DND-41 (cell line): ENCODE measurements around the gene NR6A1.

Source experiments
- EZH2 ChIP-seq: IDR thresholded peaks from 3 replicates; pipeline ENCODE4 v1.6.1; 2012; ENCODE audit warnings: borderline replicate concordance, low read depth, mild to moderate bottlenecking, moderate library complexity, low read length, inconsistent platforms; ENCODE audit not compliant: severe bottlenecking
- TF ChIP-seq, protein P1 (sequence below): IDR thresholded peaks from 2 replicates; pipeline ENCODE4 v1.5.1; 2012; ENCODE audit warnings: borderline replicate concordance, low read length, moderate library complexity, mild to moderate bottlenecking; ENCODE audit not compliant: poor library complexity, severe bottlenecking; ENCODE audit errors: extremely low read depth

DNA sequence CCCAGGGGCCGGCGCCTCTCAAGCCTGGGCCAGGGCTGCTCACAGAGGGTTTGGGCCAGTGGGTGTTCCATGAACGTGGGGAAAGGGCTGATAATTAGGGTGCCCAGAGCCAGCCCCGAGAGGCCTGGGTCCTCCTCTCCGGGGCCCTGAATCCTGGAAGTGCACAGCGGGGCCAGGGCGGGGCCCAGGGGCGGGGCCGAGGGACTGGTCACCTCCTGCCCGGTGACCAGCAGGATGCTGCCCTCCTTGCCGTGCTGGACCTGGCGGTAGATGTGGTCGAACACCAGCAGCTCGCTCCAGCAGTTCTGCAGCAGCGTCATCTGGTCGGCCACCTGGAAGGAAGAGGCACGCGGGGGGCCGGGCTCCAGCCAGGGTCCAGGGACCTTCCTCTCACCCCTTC is 278.3 kb downstream of the NR6A1 start:
- TF ChIP-seq, protein P1, sequence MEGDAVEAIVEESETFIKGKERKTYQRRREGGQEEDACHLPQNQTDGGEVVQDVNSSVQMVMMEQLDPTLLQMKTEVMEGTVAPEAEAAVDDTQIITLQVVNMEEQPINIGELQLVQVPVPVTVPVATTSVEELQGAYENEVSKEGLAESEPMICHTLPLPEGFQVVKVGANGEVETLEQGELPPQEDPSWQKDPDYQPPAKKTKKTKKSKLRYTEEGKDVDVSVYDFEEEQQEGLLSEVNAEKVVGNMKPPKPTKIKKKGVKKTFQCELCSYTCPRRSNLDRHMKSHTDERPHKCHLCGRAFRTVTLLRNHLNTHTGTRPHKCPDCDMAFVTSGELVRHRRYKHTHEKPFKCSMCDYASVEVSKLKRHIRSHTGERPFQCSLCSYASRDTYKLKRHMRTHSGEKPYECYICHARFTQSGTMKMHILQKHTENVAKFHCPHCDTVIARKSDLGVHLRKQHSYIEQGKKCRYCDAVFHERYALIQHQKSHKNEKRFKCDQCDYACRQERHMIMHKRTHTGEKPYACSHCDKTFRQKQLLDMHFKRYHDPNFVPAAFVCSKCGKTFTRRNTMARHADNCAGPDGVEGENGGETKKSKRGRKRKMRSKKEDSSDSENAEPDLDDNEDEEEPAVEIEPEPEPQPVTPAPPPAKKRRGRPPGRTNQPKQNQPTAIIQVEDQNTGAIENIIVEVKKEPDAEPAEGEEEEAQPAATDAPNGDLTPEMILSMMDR: no peak
- TF ChIP-seq EZH2: no peak
